HUES64 (cell line): Measurements from ENCODE around the gene SH3D19.
"Not testable (repeated sequence)": the region's sequence is repeated elsewhere in the genome, so short reads cannot be mapped to it uniquely, and the experiment has no call there.

Experiments used
- H3K27ac ChIP-seq: 2 replicates; pipeline ENCODE4 v1.7.0; 2013; ENCODE audit warnings: low read depth, low read length, inconsistent platforms
- H3K27me3 ChIP-seq: 2 replicates; pipeline ENCODE4 v1.6.1; 2013; ENCODE audit warnings: mild to moderate bottlenecking, low read length; ENCODE audit not compliant: insufficient read depth
- H3K36me3 ChIP-seq: 2 replicates; pipeline ENCODE4 v1.6.1; 2013; ENCODE audit warnings: mild to moderate bottlenecking, low read length; ENCODE audit not compliant: insufficient read depth
- H3K4me1 ChIP-seq: 2 replicates; pipeline ENCODE4 v1.6.1; 2013; ENCODE audit warnings: mild to moderate bottlenecking, low read length, moderate library complexity; ENCODE audit not compliant: insufficient read depth
- H3K4me3 ChIP-seq: 2 replicates; pipeline ENCODE4 v1.5.1; 2013; ENCODE audit warnings: mild to moderate bottlenecking, low read length, moderate library complexity
- H3K9ac ChIP-seq: 2 replicates; pipeline ENCODE4 v1.6.1; 2013; ENCODE audit warnings: mild to moderate bottlenecking, low read depth, low read length
- H3K9me3 ChIP-seq: 2 replicates; pipeline ENCODE4 v1.6.1; 2013; ENCODE audit warnings: low read depth, low read length; ENCODE audit not compliant: insufficient read depth
- WGBS: fragments of 150-250, 120-280 bp; methylation state at CpG from one replicate; pipeline ENCODE4 v1.1.7; 2013; ENCODE audit warnings: missing lambda C conversion rate; 5-methylcytosine and 5-hydroxymethylcytosine counted together

Gene SH3D19

GRCh38 chr4:151144329-151145072, 180.9 kb downstream of the SH3D19 start:
- 96% methylated on average over 5 of the region's 5 CpGs for WGBS
- H3K4me3 ChIP-seq, result no peak overlapping the region
- no peak overlapping the region for H3K27ac ChIP-seq
- no peaks in the 10 kb centered on the region for H3K9me3 ChIP-seq
- no peaks in the 10 kb centered on the region for H3K27me3 ChIP-seq
- H3K36me3 ChIP-seq, result peaks cover 78% of the 10 kb centered on the region
- no peak overlapping the region for H3K9ac ChIP-seq
- no peaks in the 10 kb centered on the region for H3K4me1 ChIP-seq

GRCh38 chr4:151143811-151144210, 181.6 kb downstream of the SH3D19 start:
- no peaks in the 10 kb centered on the region for H3K9me3 ChIP-seq
- H3K27ac ChIP-seq, result no peak overlapping the region
- H3K27me3 ChIP-seq, result no peaks in the 10 kb centered on the region
- no peak overlapping the region for H3K4me3 ChIP-seq
- no peak overlapping the region for H3K9ac ChIP-seq
- peaks cover 76% of the 10 kb centered on the region for H3K36me3 ChIP-seq
- no peaks in the 10 kb centered on the region for H3K4me1 ChIP-seq
- 97% methylated on average over 3 of the region's 3 CpGs for WGBS

- H3K9ac ChIP-seq, result no peak overlapping the region
- peaks cover 77% of the 10 kb centered on the region for H3K36me3 ChIP-seq
- H3K27me3 ChIP-seq, result no peaks in the 10 kb centered on the region
- H3K9me3 ChIP-seq, result no peaks in the 10 kb centered on the region
- H3K4me3 ChIP-seq, result no peak overlapping the region
- WGBS, result 97% methylated on average over 2 of the region's 2 CpGs
- H3K4me1 ChIP-seq, result no peaks in the 10 kb centered on the region
- H3K27ac ChIP-seq, result no peak overlapping the region
These were observed 182.2 kb downstream of the SH3D19 start for GRCh38 chr4:151143162-151143561.

- Histone ChIP-seq H3K4me3 (no peak overlapping the region), H3K27ac (no peak overlapping the region), H3K4me1 (no peaks in the 10 kb centered on the region), H3K27me3 (no peaks in the 10 kb centered on the region), H3K36me3 (peaks cover 77% of the 10 kb centered on the region), H3K9me3 (no peaks in the 10 kb centered on the region), H3K9ac (no peak overlapping the region)
- 100% methylated on average over 1 of the region's 1 CpG for WGBS
These were observed 182.6 kb downstream of the SH3D19 start for GRCh38 chr4:151142758-151143157.

GRCh38 chr4:151139814-151140213, 185.6 kb downstream of the SH3D19 start:
- Histone ChIP-seq H3K9me3 (no peaks in the 10 kb centered on the region), H3K4me3 (no peak overlapping the region), H3K27ac (no peak overlapping the region), H3K36me3 (peaks cover 77% of the 10 kb centered on the region), H3K27me3 (no peaks in the 10 kb centered on the region), H3K9ac (no peak overlapping the region), H3K4me1 (no peaks in the 10 kb centered on the region)
- 100% methylated on average over 1 of the region's 1 CpG for WGBS

GRCh38 chr4:151136048-151136447, 189.4 kb downstream of the SH3D19 start:
- not testable (repeated sequence) for H3K27ac ChIP-seq, H3K27me3 ChIP-seq, H3K4me3 ChIP-seq, H3K4me1 ChIP-seq, H3K9ac ChIP-seq, H3K9me3 ChIP-seq
- H3K36me3 ChIP-seq, result peaks cover 78% of the 10 kb centered on the region
- 94% methylated on average over 3 of the region's 3 CpGs for WGBS

- H3K9me3 ChIP-seq, result no peaks in the 10 kb centered on the region
- H3K9ac ChIP-seq, result no peak overlapping the region
- no peak overlapping the region for H3K27ac ChIP-seq
- no peaks in the 10 kb centered on the region for H3K4me1 ChIP-seq
- H3K4me3 ChIP-seq, result no peak overlapping the region
- H3K36me3 ChIP-seq, result peaks cover 83% of the 10 kb centered on the region
- no peaks in the 10 kb centered on the region for H3K27me3 ChIP-seq
- 94% methylated on average over 5 of the region's 5 CpGs for WGBS
These were observed 192.1 kb downstream of the SH3D19 start for GRCh38 chr4:151133311-151133710.

GRCh38 chr4:151129796-151130195, 195.6 kb downstream of the SH3D19 start:
- Histone ChIP-seq H3K9ac (no peak overlapping the region), H3K27me3 (no peaks in the 10 kb centered on the region), H3K9me3 (no peaks in the 10 kb centered on the region), H3K27ac (no peak overlapping the region), H3K4me1 (no peaks in the 10 kb centered on the region), H3K36me3 (peaks cover 85% of the 10 kb centered on the region), H3K4me3 (no peak overlapping the region)
- WGBS, result 94% methylated on average over 1 of the region's 1 CpG

GRCh38 chr4:151117371-151117962, 207.9 kb downstream of the SH3D19 start:
- Histone ChIP-seq H3K4me1 (no peaks in the 10 kb centered on the region), H3K27me3 (no peaks in the 10 kb centered on the region), H3K9me3 (no peaks in the 10 kb centered on the region), H3K27ac (no peak overlapping the region), H3K9ac (no peak overlapping the region), H3K36me3 (peaks cover 48% of the 10 kb centered on the region), H3K4me3 (no peak overlapping the region)
- WGBS, result 53% methylated on average over 14 of the region's 14 CpGs

- WGBS, result 96% methylated on average over 5 of the region's 5 CpGs
- no peak overlapping the region for H3K9ac ChIP-seq
- no peaks in the 10 kb centered on the region for H3K27me3 ChIP-seq
- H3K36me3 ChIP-seq, result peaks cover 40% of the 10 kb centered on the region; the same call in 1 of the 2 replicates
- no peaks in the 10 kb centered on the region for H3K4me1 ChIP-seq
- no peak overlapping the region for H3K4me3 ChIP-seq
- no peaks in the 10 kb centered on the region for H3K9me3 ChIP-seq
- H3K27ac ChIP-seq, result no peak overlapping the region
These were observed 210.4 kb downstream of the SH3D19 start for GRCh38 chr4:151114986-151115385.

- H3K36me3 ChIP-seq, result peaks cover 37% of the 10 kb centered on the region; the same call in 1 of the 2 replicates
- WGBS, result 92% methylated on average over 3 of the region's 3 CpGs
- no peak overlapping the region for H3K9ac ChIP-seq
- no peak overlapping the region for H3K4me3 ChIP-seq
- no peaks in the 10 kb centered on the region for H3K4me1 ChIP-seq
- H3K27me3 ChIP-seq, result no peaks in the 10 kb centered on the region
- H3K27ac ChIP-seq, result no peak overlapping the region
- H3K9me3 ChIP-seq, result no peaks in the 10 kb centered on the region
These were observed 211.1 kb downstream of the SH3D19 start for GRCh38 chr4:151114338-151114737.
